HUES6 (cell line): ENCODE results near the gene ADAMTSL2.

Experiments
- H3K27ac ChIP-seq: 2 replicates; pipeline ENCODE4 v1.7.0; 2013; ENCODE audit warnings: low read depth, mild to moderate bottlenecking, low read length, inconsistent platforms
- H3K27me3 ChIP-seq: 2 replicates; pipeline ENCODE4 v1.6.1; 2013; ENCODE audit warnings: low read length; ENCODE audit not compliant: control insufficient read depth, insufficient read depth
- H3K36me3 ChIP-seq: 2 replicates; pipeline ENCODE4 v1.6.1; 2013; ENCODE audit warnings: low read length; ENCODE audit not compliant: control insufficient read depth, insufficient read depth
- H3K4me1 ChIP-seq: 2 replicates; pipeline ENCODE4 v1.6.1; 2013; ENCODE audit warnings: low read length; ENCODE audit not compliant: control insufficient read depth, insufficient read depth
- H3K4me3 ChIP-seq: 2 replicates; pipeline ENCODE4 v1.5.1; 2013; ENCODE audit warnings: low read depth, low read length
- H3K9ac ChIP-seq: one replicate; pipeline ENCODE4 v1.6.1; 2013; ENCODE audit warnings: mild to moderate bottlenecking, low read length
- H3K9me3 ChIP-seq: 2 replicates; pipeline ENCODE4 v1.6.1; 2013; ENCODE audit warnings: low read depth, low read length; ENCODE audit not compliant: control insufficient read depth, insufficient read depth

ADAMTSL2 gene

GRCh38 chr9:133614056-133614455, 79.6 kb downstream of the ADAMTSL2 start:
- Histone ChIP-seq H3K4me1 (0 out of 2 replicates have a peak, but pooled peaks cover 3% of the 10 kb centered on the region), H3K27ac (no peak overlapping the region), H3K9ac (no peak overlapping the region), H3K4me3 (no peak overlapping the region), H3K27me3 (peaks cover 80% of the 10 kb centered on the region; the same call in 1 of the 2 replicates), H3K36me3 (no peaks in the 10 kb centered on the region), H3K9me3 (no peaks in the 10 kb centered on the region)

GRCh38 chr9:133614678-133615077, 80.2 kb downstream of the ADAMTSL2 start:
- H3K4me3 ChIP-seq: no peak overlapping the region
- H3K4me1 ChIP-seq: no peaks in the 10 kb centered on the region
- H3K9me3 ChIP-seq: no peaks in the 10 kb centered on the region
- peaks cover 80% of the 10 kb centered on the region; the same call in 1 of the 2 replicates for H3K27me3 ChIP-seq
- H3K36me3 ChIP-seq: no peaks in the 10 kb centered on the region
- H3K27ac ChIP-seq: no peak overlapping the region
- H3K9ac ChIP-seq: no peak overlapping the region

GRCh38 chr9:133615186-133615585, 80.7 kb downstream of the ADAMTSL2 start:
- no peaks in the 10 kb centered on the region for H3K4me1 ChIP-seq
- H3K36me3 ChIP-seq: no peaks in the 10 kb centered on the region
- H3K27me3 ChIP-seq: peaks cover 75% of the 10 kb centered on the region; the same call in 1 of the 2 replicates
- H3K27ac ChIP-seq: no peak overlapping the region
- H3K4me3 ChIP-seq: no peak overlapping the region
- no peak overlapping the region for H3K9ac ChIP-seq
- no peaks in the 10 kb centered on the region for H3K9me3 ChIP-seq

GRCh38 chr9:133615606-133616188, 81.2 kb downstream of the ADAMTSL2 start:
- Histone ChIP-seq H3K4me1 (no peaks in the 10 kb centered on the region), H3K27ac (no peak overlapping the region), H3K36me3 (no peaks in the 10 kb centered on the region), H3K27me3 (peaks cover 70% of the 10 kb centered on the region; the same call in 1 of the 2 replicates), H3K9me3 (no peaks in the 10 kb centered on the region), H3K9ac (no peak overlapping the region), H3K4me3 (no peak overlapping the region)

GRCh38 chr9:133616643-133617405, 82.3 kb downstream of the ADAMTSL2 start:
- Histone ChIP-seq H3K9me3 (no peaks in the 10 kb centered on the region), H3K4me3 (no peak overlapping the region), H3K36me3 (no peaks in the 10 kb centered on the region), H3K27ac (no peak overlapping the region), H3K9ac (no peak overlapping the region), H3K4me1 (no peaks in the 10 kb centered on the region), H3K27me3 (peaks cover 66% of the 10 kb centered on the region)

- H3K4me3 ChIP-seq: no peak overlapping the region
- H3K9ac ChIP-seq: no peak overlapping the region
- H3K4me1 ChIP-seq: no peaks in the 10 kb centered on the region
- H3K27me3 ChIP-seq: peaks cover 53% of the 10 kb centered on the region
- H3K36me3 ChIP-seq: no peaks in the 10 kb centered on the region
- H3K27ac ChIP-seq: no peak overlapping the region
- H3K9me3 ChIP-seq: no peaks in the 10 kb centered on the region
These were observed 84.2 kb downstream of the ADAMTSL2 start for GRCh38 chr9:133618726-133619125.

GRCh38 chr9:133619791-133620190, 85.3 kb downstream of the ADAMTSL2 start:
- Histone ChIP-seq H3K27ac (no peak overlapping the region), H3K4me3 (no peak overlapping the region), H3K27me3 (peaks cover 45% of the 10 kb centered on the region), H3K4me1 (no peaks in the 10 kb centered on the region), H3K9me3 (0 out of 2 replicates have a peak, but pooled peaks cover 4% of the 10 kb centered on the region), H3K9ac (no peak overlapping the region), H3K36me3 (no peaks in the 10 kb centered on the region)

GRCh38 chr9:133621725-133622267, 87.3 kb downstream of the ADAMTSL2 start:
- Histone ChIP-seq H3K4me1 (no peaks in the 10 kb centered on the region), H3K9me3 (peaks cover 17% of the 10 kb centered on the region), H3K9ac (no peak overlapping the region), H3K4me3 (no peak overlapping the region), H3K27me3 (peaks cover 35% of the 10 kb centered on the region), H3K27ac (no peak overlapping the region), H3K36me3 (no peaks in the 10 kb centered on the region)

GRCh38 chr9:133622555-133622954, 88.1 kb downstream of the ADAMTSL2 start:
- no peak overlapping the region for H3K4me3 ChIP-seq
- H3K9ac ChIP-seq: no peak overlapping the region
- H3K9me3 ChIP-seq: peaks cover 22% of the 10 kb centered on the region
- no peaks in the 10 kb centered on the region for H3K4me1 ChIP-seq
- H3K27me3 ChIP-seq: peaks cover 28% of the 10 kb centered on the region
- H3K27ac ChIP-seq: no peak overlapping the region
- H3K36me3 ChIP-seq: no peaks in the 10 kb centered on the region
